Activated B cell treated with CpG ODN at 0.5 μM for 24 hours (primary cell): ENCODE results near the gene HSPB1. TPM values are rescaled to one million over a fixed set of nuclear protein-coding genes. Genes with fewer than 3 reads are reported as not detected.

Experiments used
- ATAC-seq: fragments of 200-7000 bp; cut with Tn5 transposase; one replicate; pipeline ENCODE4 v1.10.0; 2021; ENCODE audit warnings: low read depth, mild to moderate bottlenecking, moderate library complexity
- CTCF ChIA-PET: fragments of 350-600 bp; sonication (Branson Sonifier 250); formaldehyde crosslinking; loops from one replicate; lab custom pipeline; 2021; ENCODE audit warnings: antibody characterized with exemption; lab: Charles Lee
- POLR2A ChIA-PET: fragments of 350-600 bp; sonication (Branson Sonifier 250); formaldehyde crosslinking; loops from one replicate; lab custom pipeline; 2021; ENCODE audit warnings: antibody characterized with exemption; lab: Charles Lee
- DNase-seq: peaks from one replicate; pipeline ENCODE4 v3.0.0; 2022
- H3K27ac Mint-ChIP-seq: one replicate; pipeline ENCODE4 v1.8.0; 2020; ENCODE audit warnings: mixed read lengths
- H3K27me3 Mint-ChIP-seq: one replicate; pipeline ENCODE4 v1.8.0; 2021; ENCODE audit warnings: mixed read lengths
- H3K36me3 Mint-ChIP-seq: one replicate; pipeline ENCODE4 v1.8.0; 2021; ENCODE audit warnings: low read depth, mixed read lengths
- H3K4me1 Mint-ChIP-seq: one replicate; pipeline ENCODE4 v1.8.0; 2021; ENCODE audit warnings: mixed read lengths
- H3K4me3 Mint-ChIP-seq: one replicate; pipeline ENCODE4 v1.8.0; 2020; ENCODE audit warnings: mild to moderate bottlenecking, mixed read lengths
- H3K9me3 Mint-ChIP-seq: one replicate; pipeline ENCODE4 v1.8.0; 2020; ENCODE audit warnings: mixed read lengths
- CTCF ChIP-seq: fragments of 200-600 bp; IDR thresholded peaks from one replicate; pipeline ENCODE4 v1.8.0; 2022; ENCODE audit warnings: antibody characterized with exemption, mild to moderate bottlenecking
- intact Hi-C: fragments of 100-400 bp; cut with micrococcal nuclease; formaldehyde crosslinking; loops from one replicate; pipeline ENCODE4 v1.15.1; 2024
- total RNA-seq: library from RNA; stranded (reverse); gene quantifications from 2 replicates; pipeline ENCODE4 v1.2.3, GENCODE V29; 2022

Gene HSPB1
- total RNA-seq, 1 donor from 2014 or later: 65.6 TPM

GRCh38 chr7:76349313-76349885, 46.9 kb downstream of the HSPB1 start:
- H3K27ac Mint-ChIP-seq: no peak overlapping the region
- intact Hi-C loops: no loop called here
- no peak overlapping the region for H3K4me3 Mint-ChIP-seq
- DNase-seq: no peak
- no peaks in the 10 kb centered on the region for H3K27me3 Mint-ChIP-seq
- no peak for TF ChIP-seq CTCF
- POLR2A ChIA-PET: interaction anchor here (0.7 kb wide), 1 partner anchor 38 kb away, joined by 12 read pairs; no protein-coding TSS in a partner anchor
- ATAC-seq: no peak
- no peaks in the 10 kb centered on the region for H3K9me3 Mint-ChIP-seq
- peaks cover 29% of the 10 kb centered on the region for H3K4me1 Mint-ChIP-seq
- peaks cover 66% of the 10 kb centered on the region for H3K36me3 Mint-ChIP-seq
- CTCF ChIA-PET: no interaction called here

- H3K27me3 Mint-ChIP-seq: no peaks in the 10 kb centered on the region
- ChIA-PET POLR2A (no interaction called here), CTCF (no interaction called here)
- H3K9me3 Mint-ChIP-seq: no peaks in the 10 kb centered on the region
- peaks cover 42% of the 10 kb centered on the region for H3K4me1 Mint-ChIP-seq
- intact Hi-C loops: loop anchor here (10.0 kb wide), 1 partner anchor 437 kb away; the partner anchor contains the start of gene POR
- H3K4me3 Mint-ChIP-seq: no peak overlapping the region
- DNase-seq: no peak
- no peak for ATAC-seq
- TF ChIP-seq CTCF: no peak
- H3K27ac Mint-ChIP-seq: no peak overlapping the region
- peaks cover 67% of the 10 kb centered on the region for H3K36me3 Mint-ChIP-seq
Observed at GRCh38 chr7:76351372-76351771, 48.9 kb downstream of the HSPB1 start.

- no peaks in the 10 kb centered on the region for H3K9me3 Mint-ChIP-seq
- no peak overlapping the region for H3K4me3 Mint-ChIP-seq
- H3K4me1 Mint-ChIP-seq: peaks cover 48% of the 10 kb centered on the region
- ChIA-PET POLR2A (interaction anchor here (0.9 to 1.5 kb wide), 2 partner anchors 24 to 34 kb away, joined by 4 to 6 read pairs; no protein-coding TSS in a partner anchor), CTCF (no interaction called here)
- DNase-seq (no peak), ATAC-seq (no peak)
- no peak overlapping the region for H3K27ac Mint-ChIP-seq
- H3K27me3 Mint-ChIP-seq: no peaks in the 10 kb centered on the region
- peaks cover 61% of the 10 kb centered on the region for H3K36me3 Mint-ChIP-seq
- no peak for TF ChIP-seq CTCF
- intact Hi-C loops: loop anchor here (10.0 kb wide), 1 partner anchor 437 kb away; the partner anchor contains the start of gene POR
Observed at GRCh38 chr7:76352193-76352592, 49.7 kb downstream of the HSPB1 start.

GRCh38 chr7:76353744-76354143, 51.3 kb downstream of the HSPB1 start:
- no peak for DNase-seq
- no peak for TF ChIP-seq CTCF
- H3K27ac Mint-ChIP-seq: no peak overlapping the region
- intact Hi-C loops: loop anchor here (10.0 kb wide), 1 partner anchor 439 kb away; the partner anchor contains the start of gene POR
- peaks cover 52% of the 10 kb centered on the region for H3K4me1 Mint-ChIP-seq
- H3K27me3 Mint-ChIP-seq: no peaks in the 10 kb centered on the region
- H3K9me3 Mint-ChIP-seq: no peaks in the 10 kb centered on the region
- ATAC-seq: no peak
- CTCF ChIA-PET: no interaction called here
- peaks cover 59% of the 10 kb centered on the region for H3K36me3 Mint-ChIP-seq
- POLR2A ChIA-PET: no interaction called here
- no peak overlapping the region for H3K4me3 Mint-ChIP-seq

Other genes starting within 250 kb of the HSPB1 start
- not detected in 2 replicates for gene SRRM3, start 100.8 kb upstream of the HSPB1 start, total RNA-seq
- gene YWHAG, start 56.3 kb downstream of the HSPB1 start, total RNA-seq: 70.5 and 71.1 TPM in 2 replicates
- 0.55 TPM in 1 of 2 replicates, not detected in the other for gene SSC4D, start 107.0 kb downstream of the HSPB1 start, total RNA-seq
- gene ZP3, start 122.3 kb downstream of the HSPB1 start, total RNA-seq: 0.91 and 2.9 TPM in 2 replicates
- gene DTX2, start 159.0 kb downstream of the HSPB1 start, total RNA-seq: 41.2 and 45.8 TPM in 2 replicates
- gene UPK3B, start 207.9 kb downstream of the HSPB1 start, total RNA-seq: 3.2 and 3.4 TPM in 2 replicates
- gene SPDYE16, start 240.6 kb downstream of the HSPB1 start, total RNA-seq: 0.59 TPM in 1 of 2 replicates, not detected in the other